Gastroesophageal sphincter (tissue), 4 donors: ENCODE results near the gene CYP4X1. TPM values are rescaled to one million over a fixed set of nuclear protein-coding genes. Genes with fewer than 3 reads are reported as not detected.
"Not testable (repeated sequence)": the region's sequence is repeated elsewhere in the genome, so short reads cannot be mapped to it uniquely, and the experiment has no call there.

Experiments
- ATAC-seq: fragments of 150-250 bp; one replicate; pipeline ENCODE4 v1.9.1; 2016; ENCODE audit warnings: mild to moderate bottlenecking, moderate library complexity
- H3K27ac ChIP-seq, 4 donors: fragments of 200-600 bp; sonication (generic) in 3 of 4; 1 replicate in 3 of 4; 2 replicates in 1 of 4; pipeline ENCODE4 v1.5.1; 2016 to 2019
- H3K27me3 ChIP-seq: fragments of 200-600 bp; sonication (generic); one replicate; pipeline ENCODE4 v1.5.1; 2019
- H3K36me3 ChIP-seq, 2 donors: fragments of 200-600 bp; sonication (generic); one replicate each; pipeline ENCODE4 v1.5.1; 2019; ENCODE audit warnings: control low read depth in 1 of 2
- H3K4me1 ChIP-seq, 3 donors: fragments of 200-600 bp; sonication (generic); 1 replicate in 2 of 3; 2 replicates in 1 of 3; pipeline ENCODE4 v1.5.1; 2016 to 2019; ENCODE audit warnings: control low read depth in 2 of 3
- H3K4me3 ChIP-seq, 2 donors: fragments of 200-600 bp; sonication (generic); one replicate each; pipeline ENCODE4 v1.5.1; 2019; ENCODE audit warnings: mild to moderate bottlenecking in 1 of 2, moderate library complexity in 1 of 2
- H3K9me3 ChIP-seq, 3 donors: fragments of 200-600 bp; sonication (generic); one replicate each; pipeline ENCODE4 v1.5.1; 2017 to 2019; ENCODE audit warnings: control low read depth in 2 of 3
- EP300 ChIP-seq: sonication (generic); formaldehyde crosslinking; IDR thresholded peaks from one replicate; pipeline ENCODE4 v1.6.1; 2017; ENCODE audit warnings: antibody characterized with exemption, mild to moderate bottlenecking
- POLR2A ChIP-seq, 2 donors: fragments of 450-650 bp; IDR thresholded peaks; one replicate each; pipeline ENCODE4 v1.6.1; 2017; ENCODE audit warnings: antibody characterized with exemption in 2 of 2, mild to moderate bottlenecking in 2 of 2, moderate library complexity in 1 of 2
- POLR2AphosphoS5 ChIP-seq: sonication (generic); formaldehyde crosslinking; IDR thresholded peaks from one replicate; pipeline ENCODE4 v1.6.1; 2017; ENCODE audit warnings: antibody characterized with exemption
- WGBS, 2 donors: methylation state at CpG; one replicate each; pipeline ENCODE4 v1.1.5; 2018; ENCODE audit warnings: low coverage in 1 of 2; 5-methylcytosine and 5-hydroxymethylcytosine counted together
- small RNA-seq, 4 donors: library from RNA; depleted of rRNA; stranded (forward); fragments of <200 nt; gene quantifications; one replicate each; pipeline ENCODE3, GENCODE V24; 2016
- total RNA-seq, 4 donors: library from RNA; depleted of rRNA; stranded (reverse); fragments of >200 nt; gene quantifications; one replicate each; pipeline ENCODE4 v1.1.0, GENCODE V29; 2016
- TF ChIP-seq, protein P1 (sequence below), 4 experiments: fragments of 200-600 bp in 2 of 4; fragments of 450-650 bp in 2 of 4; sonication (generic) in 1 of 4; IDR thresholded peaks; one replicate each; pipeline ENCODE4 v1.5.1; 2017 to 2019; ENCODE audit warnings: antibody characterized with exemption in 4 of 4, mild to moderate bottlenecking in 2 of 4, moderate library complexity in 2 of 4

Gene CYP4X1
- total RNA-seq, 4 donors from 2014 or later, result 3.1 to 8.4 (median 4.5) TPM

DNA sequence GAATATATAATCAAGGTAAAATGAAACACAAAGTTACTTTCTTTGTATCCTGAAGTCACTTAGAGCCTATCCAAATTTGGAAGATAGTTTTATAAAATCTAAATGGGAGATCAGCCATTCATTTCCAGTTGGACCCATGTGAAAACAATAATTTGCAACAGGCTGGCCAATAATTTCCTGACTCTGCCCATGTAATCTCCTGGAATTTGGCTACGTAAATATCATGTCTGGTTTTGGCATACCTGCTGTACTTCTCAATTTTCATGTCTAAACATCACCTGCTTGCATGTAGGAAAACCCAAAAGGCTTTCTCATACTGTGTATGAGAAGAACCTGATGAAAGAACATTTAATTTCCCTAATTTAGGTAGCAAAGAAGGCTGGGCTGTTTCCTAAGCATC is 35.9 kb downstream of the CYP4X1 start:
- no peak for ATAC-seq
- Histone ChIP-seq H3K36me3 (no peaks in the 10 kb centered on the region), H3K9me3 (peaks cover 0 to 18% (median 0%) of the 10 kb centered on the region in 3 donors), H3K4me1 (no peaks in the 10 kb centered on the region), H3K27me3 (no peaks in the 10 kb centered on the region), H3K4me3 (no peak overlapping the region), H3K27ac (no peak overlapping the region)
- TF ChIP-seq POLR2AphosphoS5, result no peak
- TF ChIP-seq EP300, result no peak
- TF ChIP-seq, protein P1, sequence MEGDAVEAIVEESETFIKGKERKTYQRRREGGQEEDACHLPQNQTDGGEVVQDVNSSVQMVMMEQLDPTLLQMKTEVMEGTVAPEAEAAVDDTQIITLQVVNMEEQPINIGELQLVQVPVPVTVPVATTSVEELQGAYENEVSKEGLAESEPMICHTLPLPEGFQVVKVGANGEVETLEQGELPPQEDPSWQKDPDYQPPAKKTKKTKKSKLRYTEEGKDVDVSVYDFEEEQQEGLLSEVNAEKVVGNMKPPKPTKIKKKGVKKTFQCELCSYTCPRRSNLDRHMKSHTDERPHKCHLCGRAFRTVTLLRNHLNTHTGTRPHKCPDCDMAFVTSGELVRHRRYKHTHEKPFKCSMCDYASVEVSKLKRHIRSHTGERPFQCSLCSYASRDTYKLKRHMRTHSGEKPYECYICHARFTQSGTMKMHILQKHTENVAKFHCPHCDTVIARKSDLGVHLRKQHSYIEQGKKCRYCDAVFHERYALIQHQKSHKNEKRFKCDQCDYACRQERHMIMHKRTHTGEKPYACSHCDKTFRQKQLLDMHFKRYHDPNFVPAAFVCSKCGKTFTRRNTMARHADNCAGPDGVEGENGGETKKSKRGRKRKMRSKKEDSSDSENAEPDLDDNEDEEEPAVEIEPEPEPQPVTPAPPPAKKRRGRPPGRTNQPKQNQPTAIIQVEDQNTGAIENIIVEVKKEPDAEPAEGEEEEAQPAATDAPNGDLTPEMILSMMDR (IDR thresholded peaks at IDR 0.05), result no peak
- TF ChIP-seq POLR2A (IDR thresholded peaks at IDR 0.05), result no peak
- WGBS, 2 donors, result 67 to 73% methylated on average over 1 of the region's 1 CpG

DNA sequence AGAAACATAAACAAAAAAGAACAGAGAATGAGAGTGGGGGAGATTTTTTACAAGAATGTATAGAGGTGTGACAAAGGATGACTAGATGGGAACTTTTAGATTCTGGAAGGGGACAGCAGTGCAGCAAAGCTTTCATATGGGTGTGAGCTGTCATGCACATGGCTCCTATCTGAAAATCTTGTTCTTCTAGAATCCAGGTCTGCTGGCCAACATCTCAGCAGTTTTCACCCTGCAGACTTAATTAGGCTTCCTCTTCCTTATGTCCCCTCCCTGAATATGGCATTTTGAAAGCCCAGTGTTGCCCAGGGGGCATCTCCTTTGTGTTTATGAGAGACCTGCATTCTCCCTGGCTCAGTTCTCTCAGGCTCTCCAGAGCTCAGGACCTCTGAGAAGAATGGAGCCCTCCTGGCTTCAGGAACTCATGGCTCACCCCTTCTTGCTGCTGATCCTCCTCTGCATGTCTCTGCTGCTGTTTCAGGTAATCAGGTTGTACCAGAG is 43.7 kb downstream of the CYP4X1 start, which contains the start of gene CYP4Z1:
CYP4Z1 (plus strand) TSS at position 135 of the 498 bp plus-strand sequence; CDS start at position 395, 260 bp downstream.
- no peak for TF ChIP-seq POLR2AphosphoS5
- TF ChIP-seq, protein P1 (IDR thresholded peaks at IDR 0.05), result no peak
- no peak for TF ChIP-seq POLR2A (IDR thresholded peaks at IDR 0.05)
- no peak for TF ChIP-seq EP300
- no peaks in the 10 kb centered on the region for H3K27me3 ChIP-seq
- H3K27ac ChIP-seq, result no peak within 1 kb of the TSS
- H3K9me3 ChIP-seq, result no peaks in the 10 kb centered on the region
- no peak for ATAC-seq
- no peak within 1 kb of the TSS for H3K4me3 ChIP-seq
- no peaks in the 10 kb centered on the region for H3K4me1 ChIP-seq
- H3K36me3 ChIP-seq, result no peaks in the 10 kb centered on the region

DNA sequence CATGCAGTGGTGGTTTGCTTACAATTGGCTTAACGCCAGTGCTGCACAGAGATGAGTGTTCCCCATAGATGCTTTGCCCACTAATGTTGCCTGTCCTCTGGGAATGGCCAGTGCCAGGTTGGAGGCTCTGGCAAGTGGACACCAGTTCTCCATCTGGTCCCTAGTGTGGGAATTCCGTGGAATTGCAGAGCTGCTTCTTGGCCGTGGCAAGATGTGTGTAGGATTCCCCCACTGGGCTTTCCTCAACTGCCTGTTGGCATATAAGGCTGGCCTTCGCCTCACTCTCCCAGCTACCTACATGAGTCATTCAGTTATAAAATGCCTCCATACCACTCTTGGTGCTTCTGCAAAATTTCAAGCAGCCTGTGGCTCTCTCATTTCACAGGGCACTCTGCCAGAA is 45.6 kb downstream of the CYP4X1 start:
- not testable (repeated sequence) for H3K27ac ChIP-seq, ATAC-seq, H3K4me3 ChIP-seq, H3K27me3 ChIP-seq, H3K9me3 ChIP-seq, H3K4me1 ChIP-seq, H3K36me3 ChIP-seq
- 60% methylated on average over 1 of the region's 4 CpGs; no CpG with 5 or more reads in 1 of the 2 donors for WGBS, 2 donors

DNA sequence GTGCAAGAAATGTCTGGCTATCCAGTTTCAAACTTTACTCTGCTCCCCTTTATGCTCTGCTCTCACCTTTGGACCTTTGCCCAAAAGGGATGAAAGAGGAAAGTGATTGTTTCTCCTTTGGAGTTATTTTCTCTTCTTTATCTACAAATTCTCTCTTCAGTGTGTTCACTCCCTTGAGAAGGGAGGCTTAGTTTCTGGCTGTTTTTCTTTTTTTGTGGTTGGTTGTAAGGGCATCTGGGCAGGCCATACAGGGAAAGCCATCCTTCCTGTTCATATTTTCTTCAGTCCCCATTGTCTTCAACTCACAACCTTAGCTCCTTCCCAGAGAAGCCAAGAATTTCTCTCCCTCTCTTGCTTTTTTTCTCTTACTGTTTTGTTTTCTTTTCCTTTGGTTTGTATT is 46.0 kb downstream of the CYP4X1 start:
- not testable (repeated sequence) for ATAC-seq, H3K9me3 ChIP-seq, H3K27ac ChIP-seq, H3K27me3 ChIP-seq, H3K4me1 ChIP-seq, H3K4me3 ChIP-seq, H3K36me3 ChIP-seq

DNA sequence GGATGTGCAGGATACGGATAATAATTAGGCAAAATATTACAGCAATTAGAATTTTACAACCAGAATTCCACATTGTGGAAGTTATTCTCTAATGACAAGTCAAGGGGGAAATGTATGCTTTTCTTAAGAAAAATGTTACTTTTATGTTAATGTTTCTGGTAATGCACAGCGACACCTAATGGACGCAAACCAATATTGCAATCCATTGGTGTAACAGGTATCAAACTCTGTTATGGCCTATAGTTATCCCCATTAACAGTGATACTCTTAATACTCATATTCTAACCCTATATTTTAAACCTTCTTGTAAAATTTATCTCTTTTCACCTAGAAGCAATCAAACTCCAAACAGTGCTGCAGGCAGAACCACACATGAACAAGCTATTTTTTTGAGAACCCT is 65.9 kb downstream of the CYP4X1 start:
- not testable (repeated sequence) for H3K9me3 ChIP-seq, ATAC-seq, H3K27me3 ChIP-seq, H3K36me3 ChIP-seq, H3K27ac ChIP-seq, H3K4me1 ChIP-seq, H3K4me3 ChIP-seq
- 4 to 5% methylated on average over 3 of the region's 3 CpGs for whole genome bisulfite sequencing, 2 donors
- TF ChIP-seq, protein P1 (IDR thresholded peaks at IDR 0.05), result peak in 3 of 4 experiments; percentile 29 to 47 (median 33)

DNA sequence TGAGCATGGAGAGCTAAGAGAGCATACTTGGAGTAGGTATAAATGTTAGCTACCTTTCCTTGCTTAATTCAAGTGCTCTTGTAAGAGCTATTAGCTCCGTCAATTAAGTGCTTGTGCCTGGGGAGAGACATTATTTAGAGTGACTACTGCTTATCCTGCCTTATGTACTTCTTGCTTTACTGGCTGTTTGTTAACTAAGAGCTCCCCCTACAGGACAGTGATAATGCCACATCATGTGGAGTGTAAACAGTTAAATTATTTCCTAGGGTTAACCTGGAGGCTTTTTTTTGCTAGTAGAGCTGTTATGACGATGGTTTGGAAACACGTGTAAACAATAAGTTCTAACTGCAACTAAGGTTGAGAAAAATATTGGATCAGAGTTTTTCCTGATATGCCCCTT is 68.0 kb downstream of the CYP4X1 start:
- H3K27me3 ChIP-seq, ATAC-seq, H3K27ac ChIP-seq, H3K36me3 ChIP-seq, H3K4me1 ChIP-seq, H3K9me3 ChIP-seq, H3K4me3 ChIP-seq: not testable (repeated sequence)
- 20% methylated on average over 3 of the region's 3 CpGs; no CpG with 5 or more reads in 1 of the 2 donors for WGBS, 2 donors

Small RNA genes lying within 50 kb of the gene (small RNA-seq; reads per million reads assigned to genes)
- 0 reads per million in 4 donors for gene CYP4A27P
- gene CYP4A43P, result 0 reads per million in 4 donors
- gene CYP4A44P, result 0 reads per million in 4 donors

Other genes starting within 250 kb of the CYP4X1 start
- gene CYP4B1, start 224.6 kb upstream of the CYP4X1 start, total RNA-seq, result 100 to 1,000 TPM in 1 of 4 donors, 10 to 100 TPM in 3; 42.5 to 184 (median 77.6) TPM
- not detected for gene CYP4A11, start 82.2 kb upstream of the CYP4X1 start, total RNA-seq
- gene CYP4Z1, start 43.6 kb downstream of the CYP4X1 start, total RNA-seq, result 1 to 10 TPM in 3 of 4 donors, not detected in 1; 1.1 to 1.6 (median 1.2) TPM
- gene CYP4A22, start 113.8 kb downstream of the CYP4X1 start, total RNA-seq, result under 1 TPM in 1 of 4 donors, not detected in 3; 0.27 TPM
- gene PDZK1IP1, start 166.4 kb downstream of the CYP4X1 start, total RNA-seq, result 10 to 100 TPM in 1 of 4 donors, under 1 TPM in 1, not detected in 2; 0.78 to 13.0 TPM
- gene TAL1, start 208.6 kb downstream of the CYP4X1 start, total RNA-seq, result 1 to 10 TPM; 3.0 to 4.2 (median 3.6) TPM